ENCODE results near the gene PPARG.

PPARG gene

DNA sequence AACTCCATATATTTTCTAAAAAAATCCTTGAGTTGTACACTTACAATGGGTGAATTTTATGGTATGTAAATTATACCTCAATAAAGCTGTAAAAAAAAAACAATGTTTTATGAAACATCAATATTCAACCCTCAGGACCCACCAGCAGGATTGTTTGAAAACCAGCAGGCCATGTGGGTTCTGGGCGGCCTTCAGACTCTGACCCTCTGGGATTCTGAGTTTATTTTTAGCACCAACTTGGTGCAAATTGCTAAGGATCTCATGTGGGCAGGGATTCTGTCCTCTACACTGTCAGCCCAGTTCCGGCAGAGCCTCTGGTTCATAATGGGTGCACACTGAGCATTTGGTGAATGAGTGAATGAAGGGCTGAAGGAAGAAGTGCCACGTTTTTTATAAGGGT lies 171.3 kb downstream of the PPARG start:
- Histone ChIP-seq H3K4me1 (peaks cover 4% of the 10 kb centered on the region), H3K4me2 (ENCODE audit: low read length) (no peak overlapping the region), H3K9ac (no peak overlapping the region), H3K79me2 (no peaks in the 10 kb centered on the region), H3K4me3 (ENCODE audit: low read depth, low read length) (no peak overlapping the region), H3K36me3 (ENCODE audit: control insufficient read depth, insufficient read depth, low read length) (no peaks in the 10 kb centered on the region), H2AFZ (no peak overlapping the region), H3K27ac (no peak overlapping the region), H3K27me3 (ENCODE audit: control insufficient read depth, insufficient read depth, low read length) (no peaks in the 10 kb centered on the region), H3K9me3 (ENCODE audit: control insufficient read depth, low read length) (no peaks in the 10 kb centered on the region)
- TF ChIP-seq, protein P1, sequence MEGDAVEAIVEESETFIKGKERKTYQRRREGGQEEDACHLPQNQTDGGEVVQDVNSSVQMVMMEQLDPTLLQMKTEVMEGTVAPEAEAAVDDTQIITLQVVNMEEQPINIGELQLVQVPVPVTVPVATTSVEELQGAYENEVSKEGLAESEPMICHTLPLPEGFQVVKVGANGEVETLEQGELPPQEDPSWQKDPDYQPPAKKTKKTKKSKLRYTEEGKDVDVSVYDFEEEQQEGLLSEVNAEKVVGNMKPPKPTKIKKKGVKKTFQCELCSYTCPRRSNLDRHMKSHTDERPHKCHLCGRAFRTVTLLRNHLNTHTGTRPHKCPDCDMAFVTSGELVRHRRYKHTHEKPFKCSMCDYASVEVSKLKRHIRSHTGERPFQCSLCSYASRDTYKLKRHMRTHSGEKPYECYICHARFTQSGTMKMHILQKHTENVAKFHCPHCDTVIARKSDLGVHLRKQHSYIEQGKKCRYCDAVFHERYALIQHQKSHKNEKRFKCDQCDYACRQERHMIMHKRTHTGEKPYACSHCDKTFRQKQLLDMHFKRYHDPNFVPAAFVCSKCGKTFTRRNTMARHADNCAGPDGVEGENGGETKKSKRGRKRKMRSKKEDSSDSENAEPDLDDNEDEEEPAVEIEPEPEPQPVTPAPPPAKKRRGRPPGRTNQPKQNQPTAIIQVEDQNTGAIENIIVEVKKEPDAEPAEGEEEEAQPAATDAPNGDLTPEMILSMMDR (IDR thresholded peaks at IDR 0.05): no peak

DNA sequence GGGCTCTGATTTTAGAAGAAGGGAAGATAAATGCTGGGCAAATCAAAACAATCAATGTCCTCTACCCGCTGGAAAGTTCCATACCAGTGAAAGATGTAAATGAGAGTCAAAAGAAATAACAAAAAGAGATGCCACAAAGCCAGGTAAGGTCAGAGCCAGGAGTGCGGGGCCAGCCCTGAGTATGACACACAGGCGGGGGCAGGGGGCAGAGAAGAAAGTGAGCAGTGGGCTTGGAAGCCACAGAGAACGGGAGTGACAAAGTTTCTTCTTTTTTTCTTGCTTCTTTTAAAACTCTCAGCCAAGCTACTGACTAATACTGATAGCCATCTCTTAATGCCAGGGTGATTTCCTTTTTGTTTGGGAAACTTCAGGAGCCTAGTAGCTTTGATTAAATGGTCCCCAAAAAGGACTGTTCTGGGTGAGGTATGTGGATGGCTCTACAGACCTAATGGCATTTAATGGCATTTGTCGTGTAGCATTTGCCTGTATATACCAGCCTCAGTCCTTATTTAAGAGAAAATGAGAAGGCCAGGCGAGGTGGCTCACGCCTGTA lies 172.3 kb downstream of the PPARG start:
- Histone ChIP-seq H3K27ac (no peak overlapping the region), H3K4me2 (ENCODE audit: low read length) (peak overlapping the region; percentile 52), H3K4me3 (ENCODE audit: low read depth, low read length) (no peak overlapping the region), H2AFZ (peak overlapping the region; percentile 38), H3K4me1 (peaks cover 4% of the 10 kb centered on the region), H3K9ac (no peak overlapping the region), H3K36me3 (ENCODE audit: control insufficient read depth, insufficient read depth, low read length) (no peaks in the 10 kb centered on the region), H3K79me2 (no peaks in the 10 kb centered on the region), H3K27me3 (ENCODE audit: control insufficient read depth, insufficient read depth, low read length) (no peaks in the 10 kb centered on the region), H3K9me3 (ENCODE audit: control insufficient read depth, low read length) (no peaks in the 10 kb centered on the region)
- TF ChIP-seq, protein P1 (IDR thresholded peaks at IDR 0.05): no peak

DNA sequence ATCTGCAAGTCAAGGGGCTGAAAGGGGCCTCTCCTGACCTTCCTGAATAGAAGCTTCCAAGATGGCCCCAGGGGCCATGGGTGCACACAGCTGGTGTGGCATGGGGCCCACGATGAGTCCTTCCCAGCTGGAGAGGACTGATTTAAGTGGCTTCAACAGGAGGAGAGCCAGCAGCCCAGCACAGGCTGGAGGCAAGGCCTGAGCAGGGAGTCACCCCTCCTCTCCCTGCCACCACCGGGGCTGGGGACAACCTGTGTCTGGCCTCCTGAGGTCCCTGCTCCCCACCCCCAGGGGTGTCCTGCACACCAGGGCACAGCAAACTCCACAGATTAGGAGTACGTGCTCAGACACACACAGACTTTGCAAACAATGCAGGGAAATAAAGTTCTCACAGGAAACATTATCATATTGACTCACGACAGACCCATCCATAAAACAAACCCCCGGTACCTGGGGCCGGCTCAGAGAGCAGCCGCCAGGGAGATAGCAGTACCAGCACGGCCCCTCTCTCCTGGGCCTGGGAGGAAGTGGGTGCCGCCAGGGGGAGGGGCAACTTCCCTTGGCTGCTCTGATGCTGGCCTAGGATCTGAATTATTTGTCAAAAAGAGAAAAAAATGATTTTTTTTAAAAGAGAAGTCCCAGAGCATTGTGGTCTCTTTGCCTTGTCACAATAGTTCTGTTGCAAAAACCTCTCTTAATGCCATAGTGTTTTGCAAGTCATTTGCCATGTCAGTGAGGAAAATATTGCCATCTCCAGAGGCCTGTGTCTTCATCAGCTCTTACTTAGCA lies 173.5 kb downstream of the PPARG start:
- no peaks in the 10 kb centered on the region for H3K27me3 ChIP-seq (ENCODE audit: control insufficient read depth, insufficient read depth, low read length)
- H3K4me2 ChIP-seq (ENCODE audit: low read length): no peak overlapping the region
- TF ChIP-seq, protein P1 (IDR thresholded peaks at IDR 0.05): no peak
- H2AFZ ChIP-seq: no peak overlapping the region
- no peak overlapping the region for H3K4me3 ChIP-seq (ENCODE audit: low read depth, low read length)
- H3K27ac ChIP-seq: no peak overlapping the region
- no peaks in the 10 kb centered on the region for H3K79me2 ChIP-seq
- H3K9ac ChIP-seq: no peak overlapping the region
- peaks cover 4% of the 10 kb centered on the region for H3K4me1 ChIP-seq
- no peaks in the 10 kb centered on the region for H3K36me3 ChIP-seq (ENCODE audit: control insufficient read depth, insufficient read depth, low read length)
- H3K9me3 ChIP-seq (ENCODE audit: control insufficient read depth, low read length): no peaks in the 10 kb centered on the region

DNA sequence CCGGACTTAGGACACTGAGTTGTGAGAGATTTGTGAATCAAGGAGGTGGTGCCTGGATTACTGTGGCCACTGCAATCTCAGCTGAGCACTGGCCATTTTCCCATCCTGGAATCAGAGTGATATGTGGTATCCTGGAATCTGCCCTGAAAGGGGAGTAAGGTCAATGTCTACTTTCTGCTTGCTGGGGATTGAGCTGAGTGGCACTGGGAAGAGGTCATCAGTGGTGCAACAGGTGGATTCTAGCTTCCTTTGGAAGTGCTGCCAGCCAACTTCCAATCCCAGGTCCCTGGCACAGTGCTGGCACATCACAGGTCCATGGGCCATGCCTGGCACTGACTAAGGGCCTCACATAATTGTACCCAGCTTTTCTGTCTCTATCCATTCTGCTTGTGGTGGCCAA lies 174.8 kb downstream of the PPARG start:
- Histone ChIP-seq H2AFZ (no peak overlapping the region), H3K27ac (no peak overlapping the region), H3K4me2 (ENCODE audit: low read length) (no peak overlapping the region), H3K9ac (no peak overlapping the region), H3K79me2 (no peaks in the 10 kb centered on the region), H3K4me3 (ENCODE audit: low read depth, low read length) (no peak overlapping the region), H3K4me1 (peaks cover 4% of the 10 kb centered on the region), H3K9me3 (ENCODE audit: control insufficient read depth, low read length) (no peaks in the 10 kb centered on the region), H3K36me3 (ENCODE audit: control insufficient read depth, insufficient read depth, low read length) (no peaks in the 10 kb centered on the region), H3K27me3 (ENCODE audit: control insufficient read depth, insufficient read depth, low read length) (no peaks in the 10 kb centered on the region)
- TF ChIP-seq, protein P1 (IDR thresholded peaks at IDR 0.05): no peak

DNA sequence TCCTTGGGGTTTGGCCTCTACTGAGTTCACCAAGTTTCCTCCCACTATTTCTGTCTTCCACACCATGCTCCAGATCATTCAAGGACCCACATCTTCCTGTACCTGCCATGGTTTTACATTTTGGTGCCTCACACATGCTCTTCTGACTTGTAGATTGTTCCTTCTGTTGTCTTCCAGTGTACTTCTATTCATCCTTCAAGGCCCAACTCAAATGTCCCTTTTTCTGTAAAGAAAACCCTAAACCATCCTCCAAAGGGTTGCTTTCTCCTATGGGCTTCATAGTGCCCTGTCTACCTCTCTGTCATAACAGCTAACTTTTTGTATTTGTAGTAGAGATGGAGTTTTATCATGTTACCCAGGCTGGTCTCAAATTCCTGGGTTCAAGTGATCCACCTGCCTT lies 175.3 kb downstream of the PPARG start:
- H2AFZ ChIP-seq: no peak overlapping the region
- H3K4me2 ChIP-seq (ENCODE audit: low read length): no peak overlapping the region
- no peaks in the 10 kb centered on the region for H3K9me3 ChIP-seq (ENCODE audit: control insufficient read depth, low read length)
- TF ChIP-seq, protein P1 (IDR thresholded peaks at IDR 0.05): no peak
- H3K9ac ChIP-seq: no peak overlapping the region
- no peaks in the 10 kb centered on the region for H3K79me2 ChIP-seq
- no peaks in the 10 kb centered on the region for H3K36me3 ChIP-seq (ENCODE audit: control insufficient read depth, insufficient read depth, low read length)
- peaks cover 4% of the 10 kb centered on the region for H3K4me1 ChIP-seq
- H3K4me3 ChIP-seq (ENCODE audit: low read depth, low read length): no peak overlapping the region
- H3K27ac ChIP-seq: no peak overlapping the region
- no peaks in the 10 kb centered on the region for H3K27me3 ChIP-seq (ENCODE audit: control insufficient read depth, insufficient read depth, low read length)
